Activated CD8-positive, alpha-beta memory T cell treated with anti-CD3 and anti-CD28 coated beads, Interleukin-2, amount 10 ng/mL, durations not matched to agents 7 days and 5 days (primary cell): Measurements from ENCODE around the gene SIPA1L3. TPM values are rescaled to one million over a fixed set of nuclear protein-coding genes. Genes with fewer than 3 reads are reported as not detected.

Experiments
- ATAC-seq: fragments of 150-1000 bp; cut with Tn5 transposase; one replicate; pipeline ENCODE4 v1.10.0; 2021; ENCODE audit warnings: moderate library complexity
- CTCF ChIA-PET: fragments of 350-600 bp; sonication (Branson Sonifier 250); formaldehyde crosslinking; loops from one replicate; lab custom pipeline; 2021; ENCODE audit warnings: antibody characterized with exemption; lab: Charles Lee
- DNase-seq: peaks from one replicate; pipeline ENCODE4 v3.0.0-alpha.2; 2020
- H3K27ac Mint-ChIP-seq: one replicate; pipeline ENCODE4 v1.8.0; 2021; ENCODE audit warnings: mild to moderate bottlenecking, mixed read lengths
- H3K27me3 Mint-ChIP-seq: one replicate; pipeline ENCODE4 v1.8.0; 2021; ENCODE audit warnings: mixed read lengths
- H3K36me3 Mint-ChIP-seq: one replicate; pipeline ENCODE4 v1.8.0; 2021; ENCODE audit warnings: mild to moderate bottlenecking, mixed read lengths
- H3K4me1 Mint-ChIP-seq: one replicate; pipeline ENCODE4 v1.8.0; 2021; ENCODE audit warnings: mixed read lengths
- H3K4me3 Mint-ChIP-seq: one replicate; pipeline ENCODE4 v1.8.0; 2021; ENCODE audit warnings: mild to moderate bottlenecking, moderate library complexity, mixed read lengths
- H3K9me3 Mint-ChIP-seq: one replicate; pipeline ENCODE4 v1.8.0; 2022; ENCODE audit warnings: low read depth, mixed read lengths
- total RNA-seq, 2 experiments: library from RNA; stranded (reverse); gene quantifications; one replicate each; pipeline ENCODE4 v1.2.3, GENCODE V29; 2021

Gene SIPA1L3
- total RNA-seq, 2 experiments from 2014 or later: 16.6 to 21.6 TPM

DNA sequence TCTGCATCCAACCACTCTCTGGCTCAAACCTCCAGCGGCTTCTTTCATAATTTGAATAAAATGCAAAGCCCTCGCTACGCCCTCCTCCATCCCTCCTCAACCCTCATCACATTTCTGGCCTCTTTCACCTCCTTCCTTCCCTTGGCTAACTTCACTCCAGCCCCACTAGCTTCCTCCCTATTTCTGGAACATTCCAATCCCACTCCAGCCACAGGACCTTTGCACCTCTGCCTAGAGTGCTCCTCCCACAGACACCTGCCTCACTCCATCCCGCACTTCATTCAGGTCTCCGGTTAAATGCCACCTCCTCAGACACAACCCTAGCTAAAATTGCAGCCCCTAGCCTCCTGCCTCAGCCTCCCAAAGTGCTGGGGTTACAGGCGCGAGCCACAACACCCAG, 324.9 kb downstream of the SIPA1L3 start:
- DNase-seq: no peak
- H3K27ac Mint-ChIP-seq: no peak overlapping the region
- H3K9me3 Mint-ChIP-seq: no peaks in the 10 kb centered on the region
- ATAC-seq: no peak
- CTCF ChIA-PET: no interaction called here
- peaks cover 5% of the 10 kb centered on the region for H3K4me1 Mint-ChIP-seq
- no peaks in the 10 kb centered on the region for H3K36me3 Mint-ChIP-seq
- H3K27me3 Mint-ChIP-seq: peaks cover 41% of the 10 kb centered on the region
- H3K4me3 Mint-ChIP-seq: no peak overlapping the region

DNA sequence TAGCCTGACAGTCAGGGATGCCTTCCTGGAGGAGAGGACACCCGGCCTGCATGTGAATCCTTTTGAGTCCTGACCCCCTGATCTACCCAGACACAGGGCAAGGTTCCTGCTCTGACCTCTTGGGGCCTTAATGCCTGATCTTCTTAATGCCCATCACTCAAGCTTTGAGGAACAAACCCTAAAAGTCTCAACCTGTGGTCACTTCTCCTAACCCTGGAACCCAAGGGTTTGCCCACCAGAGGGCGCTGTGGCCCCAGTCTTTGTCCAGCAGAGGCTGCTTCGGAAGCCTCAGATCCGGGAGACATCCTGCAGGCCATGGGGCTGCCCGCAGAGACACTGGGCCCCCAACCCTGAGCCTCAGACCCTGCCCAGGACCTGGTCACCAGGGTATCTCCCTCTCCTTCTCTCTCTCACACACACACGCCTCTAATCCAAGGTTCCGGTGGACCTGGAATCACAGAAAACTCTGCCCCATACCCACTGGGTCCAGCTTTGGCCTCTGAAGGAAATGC, 326.8 kb downstream of the SIPA1L3 start:
- CTCF ChIA-PET: interaction anchor here (0.8 to 2.8 kb wide), 16 partner anchors 8 to 331 kb away, joined by 3 to 20 read pairs (median 4); partner anchors contain the start of genes CATSPERG, FAM98C, PSMD8 and WDR87
- Mint-ChIP-seq H3K4me1 (peaks cover 5% of the 10 kb centered on the region), H3K27ac (no peak overlapping the region), H3K9me3 (no peaks in the 10 kb centered on the region), H3K27me3 (peaks cover 29% of the 10 kb centered on the region), H3K4me3 (no peak overlapping the region), H3K36me3 (no peaks in the 10 kb centered on the region)
- ATAC-seq (peak; percentile 59), DNase-seq (peak; percentile 86)

DNA sequence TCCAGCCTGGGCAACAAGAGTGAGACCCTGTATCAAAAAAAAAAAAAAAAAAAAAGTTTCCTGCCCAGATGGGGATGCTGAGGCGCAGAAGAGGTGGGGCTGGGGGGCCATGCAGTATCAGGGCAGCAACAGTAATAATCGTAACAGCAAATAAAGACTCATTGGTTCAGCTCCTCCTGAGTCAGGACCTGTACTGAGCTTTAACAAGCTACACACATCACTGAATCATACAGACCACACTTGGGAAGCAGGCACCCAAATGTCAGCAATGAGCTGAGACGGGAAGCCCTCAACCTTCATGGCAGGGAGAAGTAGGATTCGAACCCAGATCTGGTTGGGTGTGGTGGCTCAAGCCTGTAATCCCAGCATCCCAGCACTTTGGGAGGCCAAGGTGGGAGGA, 327.6 kb downstream of the SIPA1L3 start:
- Mint-ChIP-seq H3K9me3 (no peaks in the 10 kb centered on the region), H3K27ac (no peak overlapping the region), H3K36me3 (no peaks in the 10 kb centered on the region), H3K4me1 (peaks cover 3% of the 10 kb centered on the region), H3K4me3 (no peak overlapping the region), H3K27me3 (peaks cover 27% of the 10 kb centered on the region)
- CTCF ChIA-PET: interaction anchor here (0.7 to 2.8 kb wide), 15 partner anchors 8 to 332 kb away, joined by 3 to 20 read pairs (median 5); partner anchors contain the start of genes FAM98C, GGN, PSMD8 and WDR87
- ATAC-seq (no peak), DNase-seq (no peak)

DNA sequence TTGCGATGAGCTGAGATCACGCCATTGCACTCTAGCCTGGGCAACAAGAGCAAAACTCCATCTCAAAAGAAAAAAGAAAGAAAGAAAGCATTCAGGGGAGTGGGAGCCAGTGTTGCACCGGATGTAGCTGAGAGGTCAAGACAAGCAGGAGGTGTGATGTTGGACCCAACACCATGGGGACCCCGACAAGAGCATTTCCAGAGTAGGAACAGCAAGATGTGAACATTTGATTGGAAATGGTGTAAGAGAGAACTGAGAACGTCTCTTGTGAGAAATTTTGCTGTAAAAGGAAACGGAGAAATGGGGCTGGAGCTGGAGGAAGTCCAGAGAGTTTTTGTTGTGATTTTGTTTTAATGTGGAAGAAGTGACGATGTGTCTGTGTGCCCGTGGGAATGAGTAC, 332.8 kb downstream of the SIPA1L3 start:
- CTCF ChIA-PET: interaction anchor here (1.5 to 2.3 kb wide), 2 partner anchors 9 to 337 kb away, joined by 4 to 6 read pairs; no protein-coding TSS in a partner anchor
- H3K36me3 Mint-ChIP-seq: no peaks in the 10 kb centered on the region
- H3K4me1 Mint-ChIP-seq: peaks cover 4% of the 10 kb centered on the region
- peaks cover 11% of the 10 kb centered on the region for H3K27me3 Mint-ChIP-seq
- H3K4me3 Mint-ChIP-seq: no peak overlapping the region
- ATAC-seq (no peak), DNase-seq (no peak)
- H3K9me3 Mint-ChIP-seq: no peaks in the 10 kb centered on the region
- no peak overlapping the region for H3K27ac Mint-ChIP-seq

DNA sequence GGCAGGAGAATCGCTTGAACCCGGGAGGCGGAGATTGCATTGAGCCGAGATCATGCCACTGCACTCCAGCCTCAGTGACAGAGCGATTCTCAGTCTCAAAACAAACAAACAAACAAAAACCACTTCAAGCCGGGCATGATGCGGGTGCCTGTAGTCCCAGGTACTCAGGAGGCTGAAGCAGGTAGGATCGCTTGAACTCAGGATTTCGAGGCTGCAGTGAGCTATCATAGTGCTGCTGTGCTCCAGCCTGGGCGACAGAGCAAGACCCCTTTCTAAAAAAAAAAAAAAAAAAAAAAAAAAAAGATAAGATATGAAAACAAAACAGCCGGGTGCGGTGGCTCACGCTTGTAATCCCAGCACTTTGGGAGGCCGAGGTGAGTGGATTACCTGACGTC, 336.3 kb downstream of the SIPA1L3 start:
- DNase-seq (no peak), ATAC-seq (no peak)
- Mint-ChIP-seq H3K36me3 (no peaks in the 10 kb centered on the region), H3K9me3 (no peaks in the 10 kb centered on the region), H3K27me3 (peaks cover 3% of the 10 kb centered on the region), H3K27ac (no peak overlapping the region), H3K4me3 (peak overlapping the region; percentile 69), H3K4me1 (peaks cover 4% of the 10 kb centered on the region)
- CTCF ChIA-PET: interaction anchor here (0.7 to 4.2 kb wide), 22 partner anchors 8 to 341 kb away, joined by 3 to 70 read pairs (median 4); partner anchors contain the start of genes CATSPERG, FAM98C, KCNK6 and PSMD8

DNA sequence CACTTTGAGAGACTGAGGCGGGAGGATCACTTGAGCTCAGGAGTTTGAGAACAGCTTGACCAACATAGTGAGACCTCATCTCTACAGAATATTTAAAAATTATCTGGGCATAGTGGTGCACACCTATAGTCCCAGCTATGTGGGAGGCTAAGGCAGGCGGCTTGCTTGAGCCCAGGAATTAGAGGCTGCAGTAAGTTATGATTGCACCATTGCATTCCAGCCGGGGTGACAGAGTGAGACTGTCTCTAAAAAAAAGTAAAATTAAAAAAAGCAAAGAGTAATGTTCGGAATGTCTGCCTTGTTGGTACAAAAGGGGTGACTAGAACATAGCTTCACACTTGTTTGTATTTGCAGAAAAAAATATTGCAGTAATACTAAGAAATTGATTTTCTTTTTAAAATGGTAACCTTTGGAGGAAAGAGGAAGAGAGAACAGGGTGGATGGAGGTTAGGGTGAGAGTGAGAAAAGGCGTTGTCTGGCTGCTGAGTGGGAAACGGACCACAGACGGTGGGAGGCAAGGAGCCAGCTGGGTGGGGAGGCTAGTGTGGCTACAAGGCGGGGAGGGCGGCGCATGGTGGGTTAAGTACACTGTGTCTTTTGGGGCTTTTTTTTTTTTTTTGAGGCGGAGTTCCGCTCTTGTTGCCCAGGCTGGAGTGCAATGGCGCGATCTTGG, 339.0 kb downstream of the SIPA1L3 start:
- Mint-ChIP-seq H3K27me3 (no peaks in the 10 kb centered on the region), H3K4me1 (peaks cover 4% of the 10 kb centered on the region), H3K9me3 (no peaks in the 10 kb centered on the region), H3K36me3 (no peaks in the 10 kb centered on the region), H3K27ac (no peak overlapping the region), H3K4me3 (no peak overlapping the region)
- DNase-seq (no peak), ATAC-seq (no peak)
- CTCF ChIA-PET: interaction anchor here (1.0 to 2.5 kb wide), 3 partner anchors 86 to 128 kb away, joined by 3 to 13 read pairs (median 9); partner anchors contain the start of genes CATSPERG and PSMD8

DNA sequence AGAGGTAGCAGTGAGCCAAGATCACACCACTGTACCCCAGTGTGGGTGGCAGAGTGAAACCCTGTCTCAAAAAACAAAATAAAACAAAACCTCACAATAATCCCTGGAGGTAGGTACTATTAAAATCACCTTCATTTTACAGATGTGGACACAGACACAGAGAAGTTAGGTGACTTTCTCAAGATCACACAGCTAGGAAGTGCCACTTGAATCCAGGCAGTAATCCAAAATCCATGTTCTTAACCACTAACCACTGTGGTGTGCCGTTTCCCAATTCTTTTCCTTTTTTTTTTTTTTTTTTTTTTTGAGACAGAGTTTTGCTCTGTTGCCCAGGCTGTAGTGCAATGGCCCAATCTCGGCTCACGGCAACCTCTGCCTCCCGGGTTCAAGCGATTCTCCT, 340.1 kb downstream of the SIPA1L3 start:
- CTCF ChIA-PET: interaction anchor here (1.8 to 2.5 kb wide), 2 partner anchors 88 to 127 kb away, joined by 9 to 13 read pairs; partner anchors contain the start of genes CATSPERG and PSMD8
- H3K9me3 Mint-ChIP-seq: no peaks in the 10 kb centered on the region
- ATAC-seq (no peak), DNase-seq (no peak)
- no peaks in the 10 kb centered on the region for H3K27me3 Mint-ChIP-seq
- peaks cover 9% of the 10 kb centered on the region for H3K4me1 Mint-ChIP-seq
- no peak overlapping the region for H3K4me3 Mint-ChIP-seq
- H3K27ac Mint-ChIP-seq: no peak overlapping the region
- no peaks in the 10 kb centered on the region for H3K36me3 Mint-ChIP-seq

DNA sequence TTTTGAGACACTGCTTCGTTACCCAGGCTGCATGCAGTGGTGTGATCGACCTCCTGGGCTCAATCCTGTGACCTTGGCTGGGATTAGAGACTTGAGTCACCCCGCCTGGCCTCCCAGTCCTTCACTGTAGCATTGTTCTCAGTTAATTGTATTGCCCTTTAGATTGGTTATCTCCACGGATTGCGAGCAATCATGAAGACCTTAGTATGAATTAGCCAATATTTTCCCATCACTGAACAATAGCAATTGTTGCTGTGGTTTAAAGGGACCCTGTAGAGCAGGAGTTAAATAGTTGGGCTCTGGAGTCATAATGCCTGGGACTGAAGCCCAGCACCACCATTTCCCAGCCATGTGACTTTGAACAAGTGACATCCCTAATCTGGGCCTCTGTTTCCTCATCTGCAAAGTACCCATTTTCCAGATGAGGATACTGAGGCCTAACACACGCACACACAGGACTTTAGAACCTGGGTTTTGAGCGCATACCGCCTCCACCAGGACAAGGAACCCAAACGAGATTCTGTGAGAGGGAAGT, 340.8 kb downstream of the SIPA1L3 start:
- Mint-ChIP-seq H3K27ac (no peak overlapping the region), H3K36me3 (no peaks in the 10 kb centered on the region), H3K4me1 (peaks cover 9% of the 10 kb centered on the region), H3K9me3 (no peaks in the 10 kb centered on the region), H3K27me3 (no peaks in the 10 kb centered on the region), H3K4me3 (no peak overlapping the region)
- ATAC-seq (no peak), DNase-seq (no peak)
- CTCF ChIA-PET: interaction anchor here (0.5 to 2.5 kb wide), 2 partner anchors 70 to 126 kb away, joined by 3 to 9 read pairs; partner anchors contain the start of gene PSMD8

DNA sequence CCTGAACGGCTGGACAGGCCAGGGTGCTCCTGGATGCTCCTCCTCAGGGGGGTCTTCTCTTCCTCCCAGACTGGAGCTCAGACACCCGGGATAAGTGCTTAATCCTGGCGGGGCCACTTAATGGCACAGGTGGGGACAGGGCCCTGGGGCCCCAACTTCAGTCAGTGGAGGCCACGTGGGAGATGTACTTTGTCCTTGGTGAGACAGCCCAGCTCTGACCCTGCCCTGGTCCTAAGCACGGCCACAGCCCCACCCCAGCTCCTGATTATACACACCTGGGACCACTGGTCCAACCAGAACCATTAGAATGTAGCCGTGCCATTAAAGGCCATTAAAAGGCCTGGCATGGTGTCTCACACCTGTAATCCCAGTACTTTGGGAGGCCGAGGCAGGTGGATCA, 341.4 kb downstream of the SIPA1L3 start:
- no peaks in the 10 kb centered on the region for H3K36me3 Mint-ChIP-seq

DNA sequence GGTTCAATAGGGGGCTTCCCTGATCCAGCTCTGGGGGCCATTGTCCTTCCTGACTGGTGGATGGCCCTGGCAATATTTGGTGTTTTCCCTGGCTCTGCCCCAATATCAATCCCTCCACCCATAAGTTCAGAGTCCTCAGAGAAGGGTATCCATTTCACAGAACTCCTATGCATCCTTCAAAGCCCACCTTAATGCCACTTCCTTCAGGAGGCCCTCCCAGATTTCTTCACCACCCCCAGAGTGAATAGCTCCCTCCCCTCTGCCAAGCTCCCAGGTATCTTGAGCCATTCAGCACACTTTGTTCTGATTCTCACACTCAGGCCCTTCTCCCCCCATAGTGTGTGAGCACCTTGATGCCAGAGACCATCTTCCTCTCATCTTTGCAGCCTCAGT, 343.4 kb downstream of the SIPA1L3 start:
- H3K4me3 Mint-ChIP-seq: no peak overlapping the region
- peaks cover 4% of the 10 kb centered on the region for H3K4me1 Mint-ChIP-seq
- H3K9me3 Mint-ChIP-seq: no peaks in the 10 kb centered on the region
- ATAC-seq: no peak
- H3K27ac Mint-ChIP-seq: no peak overlapping the region
- peaks cover 6% of the 10 kb centered on the region for H3K27me3 Mint-ChIP-seq
- no peaks in the 10 kb centered on the region for H3K36me3 Mint-ChIP-seq
- CTCF ChIA-PET: interaction anchor here (0.5 to 1.2 kb wide), 3 partner anchors 25 to 130 kb away, joined by 3 read pairs; partner anchors contain the start of gene CATSPERG
- DNase-seq: no peak

More for the DNA sequence above, 341.4 kb downstream of the SIPA1L3 start:
- Mint-ChIP-seq H3K9me3 (no peaks in the 10 kb centered on the region), H3K27me3 (no peaks in the 10 kb centered on the region), H3K4me3 (no peak overlapping the region), H3K4me1 (peaks cover 9% of the 10 kb centered on the region), H3K27ac (no peak overlapping the region)
- no peak for ATAC-seq
- CTCF ChIA-PET: no interaction called here
- DNase-seq: no peak

DNA sequence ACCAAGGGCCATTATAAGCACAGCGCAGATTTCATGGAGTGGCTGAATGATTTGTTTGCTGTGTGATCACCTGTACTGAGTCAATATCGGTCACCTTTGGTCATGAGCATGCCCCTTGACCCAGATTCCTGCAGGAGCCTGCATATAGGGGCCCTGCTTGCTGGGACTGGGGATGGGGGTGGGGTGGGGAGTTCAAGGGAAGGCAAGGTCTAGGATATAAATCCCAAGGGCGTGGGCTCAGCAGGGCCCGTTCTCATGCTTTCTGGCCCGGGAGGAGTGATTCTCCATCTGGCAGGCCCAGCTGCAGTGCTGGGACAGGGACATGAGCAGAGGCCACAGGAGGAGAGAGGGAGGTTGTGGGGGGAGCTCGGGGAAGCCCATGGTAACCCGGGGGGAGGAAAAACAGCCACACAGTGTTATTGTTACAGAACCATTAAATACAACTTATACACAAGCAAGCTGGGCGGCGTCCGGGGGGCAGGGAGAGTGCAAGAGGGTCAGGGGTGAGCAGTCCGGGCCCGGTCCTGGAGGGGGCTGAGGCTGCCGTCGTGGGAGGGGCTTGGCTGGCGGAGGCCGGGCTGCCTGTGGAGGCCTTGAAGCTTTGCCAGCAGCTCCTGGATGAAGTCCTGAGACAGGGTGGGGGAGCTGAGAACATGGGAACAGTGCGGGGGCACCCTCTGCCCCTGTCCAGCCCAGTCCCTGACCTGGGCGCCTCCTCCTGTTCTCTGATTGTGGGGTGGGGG, 344.0 kb downstream of the SIPA1L3 start:
- H3K4me1 Mint-ChIP-seq: peaks cover 4% of the 10 kb centered on the region
- no peaks in the 10 kb centered on the region for H3K36me3 Mint-ChIP-seq
- no peak overlapping the region for H3K4me3 Mint-ChIP-seq
- H3K9me3 Mint-ChIP-seq: no peaks in the 10 kb centered on the region
- CTCF ChIA-PET: interaction anchor here (0.5 to 1.3 kb wide), 5 partner anchors 8 to 131 kb away, joined by 3 to 4 read pairs (median 3); no protein-coding TSS in a partner anchor
- DNase-seq (no peak), ATAC-seq (no peak)
- H3K27me3 Mint-ChIP-seq: peaks cover 11% of the 10 kb centered on the region
- no peak overlapping the region for H3K27ac Mint-ChIP-seq

DNA sequence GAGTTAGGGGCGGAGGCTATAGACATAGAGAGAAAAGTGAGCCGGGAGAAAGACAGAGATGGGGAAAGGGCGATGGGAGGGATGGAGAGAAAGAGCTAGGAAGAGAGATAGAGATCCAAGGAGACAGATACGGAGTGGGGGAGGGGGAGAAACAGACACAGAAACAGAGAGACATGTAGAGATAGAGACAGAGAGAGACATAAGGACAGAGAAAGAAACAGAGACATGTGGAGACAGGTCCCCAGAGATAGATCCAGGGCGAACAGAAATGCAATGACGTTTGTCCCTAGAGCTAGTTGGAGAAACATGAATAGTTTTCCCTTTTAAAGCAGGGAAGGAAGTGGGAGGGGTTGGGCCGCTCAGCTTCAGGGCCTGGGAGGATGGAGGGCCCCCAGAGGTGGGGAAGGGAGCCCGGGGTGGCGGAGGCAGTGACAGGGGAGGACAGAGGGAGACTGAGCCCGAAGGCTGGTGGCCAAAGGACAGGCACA, 344.6 kb downstream of the SIPA1L3 start:
- H3K4me1 Mint-ChIP-seq: peaks cover 5% of the 10 kb centered on the region
- H3K27me3 Mint-ChIP-seq: peaks cover 12% of the 10 kb centered on the region
- CTCF ChIA-PET: interaction anchor here (1.0 to 1.3 kb wide), 3 partner anchors 8 to 83 kb away, joined by 3 to 4 read pairs (median 4); no protein-coding TSS in a partner anchor
- H3K27ac Mint-ChIP-seq: no peak overlapping the region
- no peaks in the 10 kb centered on the region for H3K36me3 Mint-ChIP-seq
- DNase-seq (no peak), ATAC-seq (no peak)
- H3K4me3 Mint-ChIP-seq: no peak overlapping the region
- no peaks in the 10 kb centered on the region for H3K9me3 Mint-ChIP-seq
